Measurements from ENCODE around the gene BSCL2. TPM values are rescaled to one million over a fixed set of nuclear protein-coding genes. Genes with fewer than 3 reads are reported as not detected.
A peak's percentile ranks its signal among the peaks of the same experiment; 100 is the strongest.
"Not testable (repeated sequence)": the region's sequence is repeated elsewhere in the genome, so short reads cannot be mapped to it uniquely, and the experiment has no call there.

Gene BSCL2
- total RNA-seq, 1 donor: 43.5 TPM

GRCh38 chr11:62747475-62748160, 40.4 kb upstream of the BSCL2 start:
- no peak for DNase-seq (ENCODE audit: low read depth)
- TF ChIP-seq CTCF (IDR thresholded peaks at IDR 0.05; ENCODE audit: insufficient read depth, low read length): no peak
- no peak overlapping the region for H3K4me3 ChIP-seq (ENCODE audit: low read depth, low read length)

- TF ChIP-seq CTCF (IDR thresholded peaks at IDR 0.05; ENCODE audit: insufficient read depth, low read length): no peak
- no peak for DNase-seq (ENCODE audit: low read depth)
- no peak overlapping the region for H3K4me3 ChIP-seq (ENCODE audit: low read depth, low read length)
Measured at GRCh38 chr11:62737196-62737595, 30.0 kb upstream of the BSCL2 start.

- TF ChIP-seq CTCF (IDR thresholded peaks at IDR 0.05; ENCODE audit: insufficient read depth, low read length): no peak
- DNase-seq (ENCODE audit: low read depth): peak; percentile 36
- no peak overlapping the region for H3K4me3 ChIP-seq (ENCODE audit: low read depth, low read length)
Measured at GRCh38 chr11:62732830-62733229, 25.6 kb upstream of the BSCL2 start.

GRCh38 chr11:62730076-62730475, 22.9 kb upstream of the BSCL2 start:
- not testable (repeated sequence) for DNase-seq (ENCODE audit: low read depth)
- H3K4me3 ChIP-seq (ENCODE audit: low read depth, low read length): peak overlapping the region; percentile 98

GRCh38 chr11:62728171-62728988, 21.2 kb upstream of the BSCL2 start, which contains the start of gene TTC9C:
Gene TTC9C, plus strand, starts transcription at chr11:62728486. Its CDS starts 363 bp downstream, at chr11:62728849.
- no peak for TF ChIP-seq CTCF (IDR thresholded peaks at IDR 0.05; ENCODE audit: insufficient read depth, low read length)
- DNase-seq (ENCODE audit: low read depth): peak; percentile 80
- H3K4me3 ChIP-seq (ENCODE audit: low read depth, low read length): peak within 1 kb of the TSS; percentile 98

- H3K4me3 ChIP-seq (ENCODE audit: low read depth, low read length): peak overlapping the region; percentile 98
- TF ChIP-seq CTCF (IDR thresholded peaks at IDR 0.05; ENCODE audit: insufficient read depth, low read length): no peak
- peak; percentile 99 for DNase-seq (ENCODE audit: low read depth)
Measured at GRCh38 chr11:62727872-62728170, 20.6 kb upstream of the BSCL2 start.

GRCh38 chr11:62727165-62727871, 20.1 kb upstream of the BSCL2 start, which contains the start of gene HNRNPUL2:
Gene HNRNPUL2, minus strand, starts transcription at chr11:62727457. Its CDS starts 301 bp downstream, at chr11:62727156.
- peak; percentile 99 for DNase-seq (ENCODE audit: low read depth)
- TF ChIP-seq CTCF (IDR thresholded peaks at IDR 0.05; ENCODE audit: insufficient read depth, low read length): no peak
- H3K4me3 ChIP-seq (ENCODE audit: low read depth, low read length): peak within 1 kb of the TSS; percentile 98

Measured in fibroblast of the aortic adventitia (primary cell).